Measurements from ENCODE around the gene GLI1. TPM values are rescaled to one million over a fixed set of nuclear protein-coding genes. Genes with fewer than 3 reads are reported as not detected.

The GLI1 gene
- total and polyA plus RNA-seq, 2 of the 13 experiments (the other 11 are each of a cell fraction or from before 2014, with no cell fraction given): 0.09 to 0.20 TPM

DNA sequence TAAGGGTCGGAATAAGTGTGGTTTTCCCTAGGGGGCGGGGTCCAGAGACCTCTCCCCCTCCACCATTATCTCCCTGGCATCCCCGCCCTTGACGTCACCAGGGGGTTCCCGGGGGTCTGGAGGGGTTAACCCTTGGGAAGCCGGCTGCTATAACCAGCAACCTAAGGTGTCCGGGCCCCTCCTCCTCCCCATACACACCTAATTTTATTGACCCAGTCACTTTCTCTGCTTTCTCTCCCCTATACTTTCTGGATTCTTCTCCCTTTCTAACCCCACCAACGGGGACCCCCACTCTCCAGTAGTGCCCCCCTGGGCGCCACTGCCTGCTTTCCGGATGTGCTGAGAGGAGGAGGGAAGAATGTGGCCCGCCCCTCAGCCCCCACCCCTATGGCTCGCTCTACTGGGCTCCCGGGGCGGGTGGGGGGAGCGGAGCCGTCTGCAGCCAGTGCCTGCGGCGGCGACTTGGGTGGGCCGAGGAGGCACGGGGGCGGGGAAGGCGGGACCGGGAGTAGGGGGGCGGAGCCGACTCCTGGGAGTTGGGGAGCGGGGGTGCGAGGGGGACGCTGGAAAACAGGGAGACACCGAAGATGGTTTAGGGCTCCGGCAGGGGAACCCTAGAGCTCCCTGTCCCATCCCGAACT lies 1.8 kb downstream of the GLI1 start:
- FAIRE-seq (no peak), ATAC-seq (no peak), DNase-seq (ENCODE audit: low spot score) (no peak)
- intact Hi-C loops (cut with micrococcal nuclease; ENCODE audit: unreplicated experiment): no loop called here
- no TSS peak for BruUV-seq (replicated peaks)
- Histone ChIP-seq H3K4me3 (replicated peaks in 1 of 3; ENCODE audit: insufficient read depth in 1 of 3, low read depth in 2 of 3, low read length in 3 of 3) (peak overlapping the region; percentile 53 to 94 (median 68)), H3K4me2 (ENCODE audit: low read depth, low read length) (peak overlapping the region; percentile 99), H2AFZ (ENCODE audit: low read length) (no peak overlapping the region), H3K27me3 (ENCODE audit: control insufficient read depth in 1 of 2, insufficient read depth in 2 of 2, low read length in 2 of 2) (peaks cover 0 to 28% of the 10 kb centered on the region in 2 experiments; a peak in 3 of 5 replicates), H3K79me2 (ENCODE audit: insufficient read depth, low read length) (peaks cover 4% of the 10 kb centered on the region), H3K36me3 (replicated peaks in 1 of 2; ENCODE audit: control insufficient read depth in 1 of 2, insufficient read depth in 2 of 2, low read length in 2 of 2) (no peaks in the 10 kb centered on the region), H3K27ac (ENCODE audit: extremely low read length, insufficient read depth, low read length) (no peak overlapping the region), H4K20me1 (ENCODE audit: insufficient read depth, low read length) (no peaks in the 10 kb centered on the region), H3K9ac (ENCODE audit: insufficient read depth, low read depth, low read length) (peak overlapping the region; percentile 39; the same call in 1 of the 2 replicates), H3K9me3 (ENCODE audit: low read length) (no peaks in the 10 kb centered on the region), H3K4me1 (ENCODE audit: insufficient read depth, low read length) (peaks cover 60% of the 10 kb centered on the region)
- in situ Hi-C loops (cut with HindIII; ENCODE audit: extremely low pct_ligation_motif_present, low pct_unique_long_range_greater_than_20kb): no loop called here
- ChIA-PET CTCF (ENCODE audit: low intra/inter-chr PET ratio, low total read pairs) (interaction anchor here (1.2 kb wide), 1 partner anchor 198 kb away, joined by 4 read pairs; no protein-coding TSS in a partner anchor), POLR2A (interaction anchor here (1.0 to 1.3 kb wide), 2 partner anchors 58 to 59 kb away, joined by 3 to 5 read pairs; no protein-coding TSS in a partner anchor)
- 3% methylated on average over 30 of the region's 32 CpGs for WGBS (ENCODE audit: low lambda C conversion rate)
- TF ChIP-seq, protein P1, sequence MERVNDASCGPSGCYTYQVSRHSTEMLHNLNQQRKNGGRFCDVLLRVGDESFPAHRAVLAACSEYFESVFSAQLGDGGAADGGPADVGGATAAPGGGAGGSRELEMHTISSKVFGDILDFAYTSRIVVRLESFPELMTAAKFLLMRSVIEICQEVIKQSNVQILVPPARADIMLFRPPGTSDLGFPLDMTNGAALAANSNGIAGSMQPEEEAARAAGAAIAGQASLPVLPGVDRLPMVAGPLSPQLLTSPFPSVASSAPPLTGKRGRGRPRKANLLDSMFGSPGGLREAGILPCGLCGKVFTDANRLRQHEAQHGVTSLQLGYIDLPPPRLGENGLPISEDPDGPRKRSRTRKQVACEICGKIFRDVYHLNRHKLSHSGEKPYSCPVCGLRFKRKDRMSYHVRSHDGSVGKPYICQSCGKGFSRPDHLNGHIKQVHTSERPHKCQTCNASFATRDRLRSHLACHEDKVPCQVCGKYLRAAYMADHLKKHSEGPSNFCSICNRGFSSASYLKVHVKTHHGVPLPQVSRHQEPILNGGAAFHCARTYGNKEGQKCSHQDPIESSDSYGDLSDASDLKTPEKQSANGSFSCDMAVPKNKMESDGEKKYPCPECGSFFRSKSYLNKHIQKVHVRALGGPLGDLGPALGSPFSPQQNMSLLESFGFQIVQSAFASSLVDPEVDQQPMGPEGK (CRISPR knock-in tag; IDR thresholded peaks at IDR 0.05): peak; percentile 51; the same call in 1 of the 2 replicates
- TF ChIP-seq ZNF652 (CRISPR knock-in tag; IDR thresholded peaks at IDR 0.05; ENCODE audit: borderline replicate concordance, low read depth) (peak; percentile 63; the same call in 1 of the 2 replicates), PLRG1 (conservative IDR thresholded peaks at IDR 0.05) (no peak), CREB1 (IDR thresholded peaks at IDR 0.05) (0 out of 2 replicates have a peak, but pooled peaks have one; percentile 31), CREB1 (CRISPR knock-in tag; IDR thresholded peaks at IDR 0.05) (no peak)

DNA sequence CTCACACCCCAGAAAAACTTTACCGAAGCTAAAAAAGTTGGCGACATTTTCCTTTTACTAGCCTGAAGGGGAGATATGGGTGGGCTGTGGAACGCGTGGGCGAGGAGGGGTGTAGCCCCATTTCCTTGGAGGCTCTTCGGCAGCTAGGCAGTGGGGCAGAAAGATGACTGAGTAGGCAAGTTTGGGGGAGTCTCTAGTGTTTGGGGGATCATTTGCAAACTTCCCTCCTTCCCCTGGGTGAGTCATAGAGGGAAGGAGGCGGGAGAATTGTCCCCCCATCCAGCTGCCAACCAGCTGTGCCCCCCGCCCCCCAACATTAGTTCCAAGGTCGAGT lies 2.3 kb downstream of the GLI1 start:
- WGBS (ENCODE audit: low lambda C conversion rate): 0% methylated on average over 7 of the region's 9 CpGs
- Histone ChIP-seq H3K36me3 (replicated peaks in 1 of 2; ENCODE audit: control insufficient read depth in 1 of 2, insufficient read depth in 2 of 2, low read length in 2 of 2) (no peaks in the 10 kb centered on the region), H3K4me3 (replicated peaks in 1 of 3; ENCODE audit: insufficient read depth in 1 of 3, low read depth in 2 of 3, low read length in 3 of 3) (peak overlapping the region; percentile 53 to 94 (median 68)), H3K27ac (ENCODE audit: extremely low read length, insufficient read depth, low read length) (no peak overlapping the region), H4K20me1 (ENCODE audit: insufficient read depth, low read length) (no peaks in the 10 kb centered on the region), H3K79me2 (ENCODE audit: insufficient read depth, low read length) (no peaks in the 10 kb centered on the region), H3K4me1 (ENCODE audit: insufficient read depth, low read length) (peaks cover 55% of the 10 kb centered on the region), H3K27me3 (ENCODE audit: control insufficient read depth in 1 of 2, insufficient read depth in 2 of 2, low read length in 2 of 2) (peaks cover 0 to 30% of the 10 kb centered on the region in 2 experiments; a peak in 3 of 5 replicates), H3K4me2 (ENCODE audit: low read depth, low read length) (peak overlapping the region; percentile 99), H3K9ac (ENCODE audit: insufficient read depth, low read depth, low read length) (peak overlapping the region; percentile 39; the same call in 1 of the 2 replicates), H3K9me3 (ENCODE audit: low read length) (no peaks in the 10 kb centered on the region), H2AFZ (ENCODE audit: low read length) (no peak overlapping the region)
- intact Hi-C loops (cut with micrococcal nuclease; ENCODE audit: unreplicated experiment): loop anchor here (2.0 kb wide), 1 partner anchor 25 kb away; no protein-coding TSS in a partner anchor
- DNase-seq (ENCODE audit: low spot score) (no peak), FAIRE-seq (no peak), ATAC-seq (no peak)
- BruUV-seq (replicated peaks): no TSS peak
- ChIA-PET POLR2A (interaction anchor here (1.0 to 1.3 kb wide), 2 partner anchors 55 to 58 kb away, joined by 3 to 4 read pairs; no protein-coding TSS in a partner anchor), CTCF (ENCODE audit: low intra/inter-chr PET ratio, low total read pairs) (interaction anchor here (1.2 kb wide), 1 partner anchor 198 kb away, joined by 4 read pairs; no protein-coding TSS in a partner anchor)
- in situ Hi-C loops (cut with HindIII; ENCODE audit: extremely low pct_ligation_motif_present, low pct_unique_long_range_greater_than_20kb): no loop called here
- no peak for TF ChIP-seq HOXA9 (CRISPR knock-in tag; IDR thresholded peaks at IDR 0.05; ENCODE audit: borderline replicate concordance)
- TF ChIP-seq, protein P2, sequence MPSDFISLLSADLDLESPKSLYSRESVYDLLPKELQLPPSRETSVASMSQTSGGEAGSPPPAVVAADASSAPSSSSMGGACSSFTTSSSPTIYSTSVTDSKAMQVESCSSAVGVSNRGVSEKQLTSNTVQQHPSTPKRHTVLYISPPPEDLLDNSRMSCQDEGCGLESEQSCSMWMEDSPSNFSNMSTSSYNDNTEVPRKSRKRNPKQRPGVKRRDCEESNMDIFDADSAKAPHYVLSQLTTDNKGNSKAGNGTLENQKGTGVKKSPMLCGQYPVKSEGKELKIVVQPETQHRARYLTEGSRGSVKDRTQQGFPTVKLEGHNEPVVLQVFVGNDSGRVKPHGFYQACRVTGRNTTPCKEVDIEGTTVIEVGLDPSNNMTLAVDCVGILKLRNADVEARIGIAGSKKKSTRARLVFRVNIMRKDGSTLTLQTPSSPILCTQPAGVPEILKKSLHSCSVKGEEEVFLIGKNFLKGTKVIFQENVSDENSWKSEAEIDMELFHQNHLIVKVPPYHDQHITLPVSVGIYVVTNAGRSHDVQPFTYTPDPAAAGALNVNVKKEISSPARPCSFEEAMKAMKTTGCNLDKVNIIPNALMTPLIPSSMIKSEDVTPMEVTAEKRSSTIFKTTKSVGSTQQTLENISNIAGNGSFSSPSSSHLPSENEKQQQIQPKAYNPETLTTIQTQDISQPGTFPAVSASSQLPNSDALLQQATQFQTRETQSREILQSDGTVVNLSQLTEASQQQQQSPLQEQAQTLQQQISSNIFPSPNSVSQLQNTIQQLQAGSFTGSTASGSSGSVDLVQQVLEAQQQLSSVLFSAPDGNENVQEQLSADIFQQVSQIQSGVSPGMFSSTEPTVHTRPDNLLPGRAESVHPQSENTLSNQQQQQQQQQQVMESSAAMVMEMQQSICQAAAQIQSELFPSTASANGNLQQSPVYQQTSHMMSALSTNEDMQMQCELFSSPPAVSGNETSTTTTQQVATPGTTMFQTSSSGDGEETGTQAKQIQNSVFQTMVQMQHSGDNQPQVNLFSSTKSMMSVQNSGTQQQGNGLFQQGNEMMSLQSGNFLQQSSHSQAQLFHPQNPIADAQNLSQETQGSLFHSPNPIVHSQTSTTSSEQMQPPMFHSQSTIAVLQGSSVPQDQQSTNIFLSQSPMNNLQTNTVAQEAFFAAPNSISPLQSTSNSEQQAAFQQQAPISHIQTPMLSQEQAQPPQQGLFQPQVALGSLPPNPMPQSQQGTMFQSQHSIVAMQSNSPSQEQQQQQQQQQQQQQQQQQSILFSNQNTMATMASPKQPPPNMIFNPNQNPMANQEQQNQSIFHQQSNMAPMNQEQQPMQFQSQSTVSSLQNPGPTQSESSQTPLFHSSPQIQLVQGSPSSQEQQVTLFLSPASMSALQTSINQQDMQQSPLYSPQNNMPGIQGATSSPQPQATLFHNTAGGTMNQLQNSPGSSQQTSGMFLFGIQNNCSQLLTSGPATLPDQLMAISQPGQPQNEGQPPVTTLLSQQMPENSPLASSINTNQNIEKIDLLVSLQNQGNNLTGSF (CRISPR knock-in tag; IDR thresholded peaks at IDR 0.05): no peak
- no peak for TF ChIP-seq ZSCAN30 (CRISPR knock-in tag; IDR thresholded peaks at IDR 0.05)
- TF ChIP-seq NFKB2 (CRISPR knock-in tag; IDR thresholded peaks at IDR 0.05; ENCODE audit: borderline replicate concordance): peak; percentile 31; the same call in 1 of the 2 replicates
- 0 out of 2 replicates have a peak, but pooled peaks have one; percentile 1 for TF ChIP-seq SAP130 (CRISPR knock-in tag; IDR thresholded peaks at IDR 0.05; ENCODE audit: low read depth)
- TF ChIP-seq ZFP41 (CRISPR knock-in tag; IDR thresholded peaks at IDR 0.05; ENCODE audit: borderline replicate concordance): no peak

Data from HepG2 (cell line).